GM18519 (cell line): ENCODE results near the gene GCNA.

ENCODE experiments used
- ATAC-seq: cut with Tn5 transposase; IDR thresholded peaks from one replicate; pipeline ENCODE4 v1.9.1; 2021; ENCODE audit warnings: mild to moderate bottlenecking, moderate library complexity; ENCODE audit not compliant: unreplicated experiment, low FRiP score

The GCNA gene

GRCh38 chrX:71578253-71579135 lies at the start of gene GCNA:
GCNA (plus strand) TSS chrX:71578437; CDS start chrX:71580822, 2,385 bp downstream.
- ATAC-seq: no peak

GRCh38 chrX:71532078-71532752 lies 46.0 kb upstream of the GCNA start:
- ATAC-seq: peak; percentile 8

GRCh38 chrX:71532753-71533425 lies 45.3 kb upstream of the GCNA start, which contains the start of gene OGT:
OGT (plus strand) TSS chrX:71533104; CDS start chrX:71533300, 196 bp downstream.
- ATAC-seq: peak; percentile 73

GRCh38 chrX:71533516-71533850 lies 44.8 kb upstream of the GCNA start:
- no peak for ATAC-seq

GRCh38 chrX:71533851-71534561 lies 44.2 kb upstream of the GCNA start:
- no peak for ATAC-seq

- no peak for ATAC-seq
Measured at GRCh38 chrX:71534773-71535544, 43.3 kb upstream of the GCNA start.

- no peak for ATAC-seq
Measured at GRCh38 chrX:71536285-71536684, 42.0 kb upstream of the GCNA start.

GRCh38 chrX:71537743-71538142 lies 40.5 kb upstream of the GCNA start:
- ATAC-seq: no peak

- ATAC-seq: peak; percentile 13
Measured at GRCh38 chrX:71540801-71541200, 37.4 kb upstream of the GCNA start.

- ATAC-seq: peak; percentile 89
Measured at GRCh38 chrX:71541210-71542022, 36.8 kb upstream of the GCNA start.

- no peak for ATAC-seq
Measured at GRCh38 chrX:71542411-71542810, 35.8 kb upstream of the GCNA start.

- ATAC-seq: no peak
Measured at GRCh38 chrX:71542825-71543224, 35.4 kb upstream of the GCNA start.

- no peak for ATAC-seq
Measured at GRCh38 chrX:71543316-71543715, 34.9 kb upstream of the GCNA start.

GRCh38 chrX:71545364-71545763 lies 32.9 kb upstream of the GCNA start:
- no peak for ATAC-seq

GRCh38 chrX:71546879-71547278 lies 31.4 kb upstream of the GCNA start:
- ATAC-seq: no peak

GRCh38 chrX:71547339-71547738 lies 30.9 kb upstream of the GCNA start:
- no peak for ATAC-seq

- no peak for ATAC-seq
Measured at GRCh38 chrX:71549986-71550385, 28.3 kb upstream of the GCNA start.

GRCh38 chrX:71550578-71550977 lies 27.7 kb upstream of the GCNA start:
- ATAC-seq: no peak

- no peak for ATAC-seq
Measured at GRCh38 chrX:71556036-71556435, 22.2 kb upstream of the GCNA start.
